HG02938 (cell line): Measurements from ENCODE around the gene ARPC2.

Experiments
- ATAC-seq: cut with Tn5 transposase; IDR thresholded peaks from one replicate; pipeline ENCODE4 v1.9.1; 2021; ENCODE audit warnings: mild to moderate bottlenecking, moderate library complexity; ENCODE audit not compliant: unreplicated experiment

Gene ARPC2

GRCh38 chr2:218216336-218216673 is 684 bp upstream of the ARPC2 start:
- ATAC-seq = no peak

- peak; percentile 35 for ATAC-seq
Observed at GRCh38 chr2:218217360-218218267, 625 bp downstream of the ARPC2 start.

- peak; percentile 35 for ATAC-seq
Observed at GRCh38 chr2:218218268-218219185, 1.5 kb downstream of the ARPC2 start.

- no peak for ATAC-seq
Observed at GRCh38 chr2:218219934-218220333, 2.9 kb downstream of the ARPC2 start.

GRCh38 chr2:218221000-218221399 is 4.0 kb downstream of the ARPC2 start:
- ATAC-seq = no peak

- ATAC-seq = no peak
Observed at GRCh38 chr2:218223046-218223445, 6.1 kb downstream of the ARPC2 start.

- no peak for ATAC-seq
Observed at GRCh38 chr2:218224186-218224585, 7.2 kb downstream of the ARPC2 start.

- ATAC-seq = no peak
Observed at GRCh38 chr2:218226903-218227302, 9.9 kb downstream of the ARPC2 start.

GRCh38 chr2:218228366-218229090 is 11.5 kb downstream of the ARPC2 start:
- no peak for ATAC-seq

- peak; percentile 84 for ATAC-seq
Observed at GRCh38 chr2:218229239-218229638, 12.2 kb downstream of the ARPC2 start.

GRCh38 chr2:218229851-218230250 is 12.9 kb downstream of the ARPC2 start:
- no peak for ATAC-seq

- ATAC-seq = peak; percentile 78
Observed at GRCh38 chr2:218230882-218231281, 13.9 kb downstream of the ARPC2 start.

GRCh38 chr2:218233543-218233942 is 16.6 kb downstream of the ARPC2 start:
- no peak for ATAC-seq

- ATAC-seq = no peak
Observed at GRCh38 chr2:218234521-218234920, 17.5 kb downstream of the ARPC2 start.

GRCh38 chr2:218235017-218235416 is 18.0 kb downstream of the ARPC2 start:
- ATAC-seq = no peak

- ATAC-seq = no peak
Observed at GRCh38 chr2:218236829-218237228, 19.8 kb downstream of the ARPC2 start.

- ATAC-seq = no peak
Observed at GRCh38 chr2:218238887-218239286, 21.9 kb downstream of the ARPC2 start.

- no peak for ATAC-seq
Observed at GRCh38 chr2:218244204-218244603, 27.2 kb downstream of the ARPC2 start.

GRCh38 chr2:218244665-218245064 is 27.7 kb downstream of the ARPC2 start:
- no peak for ATAC-seq

GRCh38 chr2:218245214-218245613 is 28.2 kb downstream of the ARPC2 start:
- ATAC-seq = no peak

GRCh38 chr2:218249691-218250090 is 32.7 kb downstream of the ARPC2 start:
- no peak for ATAC-seq
